SW480 (cell line): ENCODE measurements around the gene PTBP3.
"Not testable (repeated sequence)": the region's sequence is repeated elsewhere in the genome, so short reads cannot be mapped to it uniquely, and the experiment has no call there.

ENCODE experiments used
- DNase-seq: peaks from one replicate; pipeline ENCODE4 v3.0.0-alpha.2; 2016; ENCODE audit warnings: low spot score

Gene PTBP3

GRCh38 chr9:112268413-112268812 lies 65.0 kb downstream of the PTBP3 start:
- no peak for DNase-seq

DNA sequence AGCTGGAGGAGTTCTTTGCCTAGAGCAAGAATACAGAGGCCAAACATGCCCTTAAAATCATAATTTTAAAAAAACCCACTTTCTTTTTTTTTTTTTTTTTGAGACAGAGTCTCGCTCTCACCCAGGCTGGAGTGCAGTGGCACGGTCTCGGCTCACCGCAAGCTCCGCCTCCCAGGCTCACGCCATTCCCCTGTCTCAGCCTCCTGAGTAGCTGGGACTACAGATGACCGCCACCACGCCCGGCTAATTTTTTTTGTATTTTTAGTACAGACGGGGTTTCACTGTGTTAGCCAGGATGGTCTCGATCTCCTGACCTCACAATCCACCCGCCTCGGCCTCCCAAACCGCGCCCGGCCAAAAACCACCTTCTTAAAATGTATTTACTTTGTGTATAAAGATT lies 66.3 kb downstream of the PTBP3 start:
- DNase-seq: not testable (repeated sequence)

DNA sequence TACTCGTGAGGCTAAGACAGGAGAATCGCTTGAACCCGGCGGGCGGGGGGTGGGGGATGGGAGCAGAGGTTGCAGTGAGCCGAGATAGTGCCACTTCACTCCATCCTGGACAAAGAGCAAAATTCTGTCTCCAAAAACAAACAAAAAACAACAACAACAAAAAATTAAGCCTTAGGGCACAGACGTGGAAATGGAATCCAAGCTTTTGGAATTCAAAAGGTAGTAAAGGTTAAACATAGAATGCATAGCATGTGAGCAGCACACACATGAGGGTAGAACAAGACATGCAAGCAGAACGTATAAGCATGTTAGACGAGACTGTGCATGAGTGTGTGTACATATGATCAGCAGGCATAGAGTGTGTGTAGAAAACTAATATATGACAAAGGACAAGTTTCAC lies 68.0 kb downstream of the PTBP3 start:
- DNase-seq: no peak

GRCh38 chr9:112262577-112262976 lies 70.8 kb downstream of the PTBP3 start:
- DNase-seq: no peak

DNA sequence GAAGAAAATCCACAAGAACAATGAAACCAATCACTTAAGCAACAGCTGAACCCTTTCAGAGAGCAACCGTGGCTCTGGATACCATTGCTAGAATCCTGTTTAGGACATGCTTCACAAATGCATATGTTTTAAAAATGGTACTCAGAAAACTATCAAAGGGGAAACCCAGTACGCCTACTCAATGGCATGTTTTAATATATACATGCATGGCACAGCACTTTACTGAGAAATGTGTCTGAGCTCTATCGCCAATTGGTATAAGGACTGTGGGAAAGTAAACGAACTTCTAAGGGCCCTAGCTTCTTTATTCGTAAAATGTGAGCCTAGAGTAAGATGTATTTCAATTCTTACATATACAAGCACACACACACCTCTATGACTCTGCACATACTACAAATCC lies 72.3 kb downstream of the PTBP3 start:
- no peak for DNase-seq

GRCh38 chr9:112258106-112258505 lies 75.3 kb downstream of the PTBP3 start:
- DNase-seq: no peak

GRCh38 chr9:112252194-112252593 lies 81.2 kb downstream of the PTBP3 start:
- DNase-seq: no peak

GRCh38 chr9:112249277-112249676 lies 84.1 kb downstream of the PTBP3 start:
- no peak for DNase-seq

DNA sequence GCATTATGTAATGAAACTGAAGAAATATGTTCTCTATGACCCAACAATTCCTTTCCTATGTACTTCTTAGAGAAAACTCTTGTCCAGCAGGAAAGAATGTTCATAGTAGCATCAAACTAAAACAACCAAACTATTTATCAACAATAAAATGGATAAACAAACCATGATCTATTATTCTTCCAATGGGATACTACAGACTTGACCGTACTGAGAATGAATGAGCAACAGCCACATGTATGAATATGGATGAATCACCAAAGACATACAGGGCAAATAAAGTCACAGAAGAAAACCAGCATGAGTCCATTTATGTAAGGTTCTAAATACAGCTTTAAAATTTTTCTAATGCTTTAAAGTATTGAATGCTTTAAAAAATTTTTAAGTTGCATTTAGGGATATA lies 84.7 kb downstream of the PTBP3 start:
- no peak for DNase-seq

DNA sequence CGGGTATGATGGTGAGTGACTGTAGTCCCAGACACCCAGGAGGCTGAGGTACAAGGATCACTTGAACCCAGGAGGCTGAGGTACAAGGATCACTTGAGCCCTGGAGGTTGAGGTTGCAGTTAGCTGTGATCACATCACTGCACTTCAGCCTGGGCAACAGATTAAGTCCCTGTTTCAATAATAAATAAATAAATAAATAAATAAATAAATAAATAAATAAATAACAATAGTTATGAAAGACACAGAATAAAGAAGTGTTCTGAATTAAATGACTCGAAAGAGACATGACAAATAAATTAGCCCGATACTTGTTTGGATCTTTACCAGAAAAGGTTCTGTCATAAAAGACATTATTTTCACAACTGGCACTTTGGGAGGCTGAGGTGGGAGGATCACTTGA lies 86.3 kb downstream of the PTBP3 start:
- no peak for DNase-seq

DNA sequence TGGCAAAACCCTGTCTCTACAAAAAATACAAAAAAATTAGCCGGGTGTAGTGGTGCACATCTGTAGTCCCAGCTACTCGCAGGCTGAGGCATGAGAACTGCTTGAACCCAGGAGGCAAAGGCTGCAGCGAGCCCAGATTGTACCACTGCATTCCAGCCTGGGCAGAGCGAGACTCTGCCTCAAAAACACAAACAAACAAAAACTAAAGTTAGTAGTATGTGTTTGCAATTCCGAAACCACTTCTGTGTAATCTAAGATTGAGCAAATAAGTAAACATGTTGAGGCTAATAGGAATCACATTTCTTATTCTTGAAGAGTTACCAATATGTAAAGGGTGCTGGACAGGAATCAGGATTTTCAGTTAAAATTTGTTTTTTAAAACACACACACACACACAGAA lies 88.3 kb downstream of the PTBP3 start:
- DNase-seq: no peak

- DNase-seq: no peak
Measured at GRCh38 chr9:112242147-112242804, 91.1 kb downstream of the PTBP3 start.

- DNase-seq: no peak
Measured at GRCh38 chr9:112241491-112241890, 91.9 kb downstream of the PTBP3 start.

- no peak for DNase-seq
Measured at GRCh38 chr9:112239708-112240107, 93.7 kb downstream of the PTBP3 start.

- DNase-seq: no peak
Measured at GRCh38 chr9:112239284-112239683, 94.1 kb downstream of the PTBP3 start.

- DNase-seq: no peak
Measured at GRCh38 chr9:112234779-112235178, 98.6 kb downstream of the PTBP3 start.

DNA sequence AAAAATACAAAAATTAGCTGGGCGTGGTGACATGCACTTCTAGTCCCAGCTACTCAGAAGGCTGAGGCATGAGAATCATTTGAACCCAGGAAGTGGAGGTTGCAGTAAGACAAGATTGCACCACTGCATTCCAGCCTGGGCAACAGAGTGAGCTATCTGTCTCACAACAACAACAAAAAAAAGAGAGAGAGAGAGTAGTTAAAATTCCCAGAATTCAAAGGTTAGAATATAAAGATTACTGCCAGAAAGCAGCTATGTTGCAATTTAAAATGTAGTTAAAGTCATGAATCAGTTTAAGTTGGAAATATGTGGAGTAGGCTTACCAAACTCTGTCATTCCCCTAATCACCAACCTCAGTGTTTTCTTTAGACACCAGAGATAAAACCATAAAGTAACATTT lies 99.7 kb downstream of the PTBP3 start:
- no peak for DNase-seq

DNA sequence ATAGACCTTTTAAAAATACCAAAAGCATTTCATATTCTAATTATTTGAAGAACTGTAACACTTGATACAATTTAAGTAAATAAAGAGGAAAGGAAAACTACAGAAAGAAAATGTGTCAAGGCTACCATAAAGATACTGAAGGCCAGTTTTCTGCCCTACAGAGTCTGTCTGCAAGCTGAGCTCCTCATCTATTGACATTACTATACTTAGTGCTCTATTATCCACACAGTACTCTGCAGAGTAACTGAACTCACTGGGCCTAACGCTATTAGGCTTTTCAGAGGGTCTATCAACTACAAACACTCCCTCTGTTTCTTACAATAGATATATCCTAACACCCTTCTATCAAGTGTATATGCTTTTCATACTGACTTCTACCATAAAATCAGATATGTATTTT lies 101.2 kb downstream of the PTBP3 start:
- DNase-seq: no peak

DNA sequence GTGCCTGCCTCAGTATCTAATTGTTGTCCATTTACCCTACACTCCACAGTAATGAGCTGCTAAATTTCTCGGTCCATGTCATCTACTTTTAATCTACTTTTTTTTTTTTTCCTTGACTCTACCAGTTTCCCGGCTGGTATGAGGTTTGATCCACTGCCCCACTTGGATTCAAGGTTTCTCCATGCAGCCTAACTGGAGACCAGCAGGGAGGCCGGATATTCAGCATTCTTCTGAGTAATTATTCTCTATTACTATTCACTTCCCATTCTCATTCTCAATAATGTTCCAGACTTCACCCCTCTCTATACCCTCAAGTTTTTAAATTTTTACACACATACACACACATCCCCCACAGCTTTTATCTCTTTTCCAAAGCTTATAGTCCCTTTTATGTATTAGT lies 107.3 kb downstream of the PTBP3 start:
- no peak for DNase-seq

GRCh38 chr9:112224401-112225289 lies 108.8 kb downstream of the PTBP3 start:
- DNase-seq: no peak

DNA sequence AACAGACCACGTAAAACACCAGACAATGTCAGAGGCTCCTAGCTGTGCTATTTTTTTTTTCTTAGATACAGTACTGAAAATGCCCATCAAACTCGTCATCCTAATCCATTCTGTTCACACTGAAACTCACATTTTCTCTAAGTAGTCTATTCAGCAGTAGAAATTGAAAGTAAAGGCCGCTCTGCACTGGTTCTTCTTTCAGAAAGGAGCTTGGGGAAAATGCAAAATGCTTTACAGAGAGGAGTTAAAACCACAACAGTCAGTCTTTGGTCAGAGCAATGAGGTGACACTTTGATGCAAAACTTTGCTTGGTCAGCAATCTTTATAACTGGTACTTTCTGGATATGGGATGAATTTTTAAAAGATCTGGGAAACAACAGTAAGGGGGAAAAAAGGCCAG lies 114.5 kb downstream of the PTBP3 start:
- DNase-seq: no peak

DNA sequence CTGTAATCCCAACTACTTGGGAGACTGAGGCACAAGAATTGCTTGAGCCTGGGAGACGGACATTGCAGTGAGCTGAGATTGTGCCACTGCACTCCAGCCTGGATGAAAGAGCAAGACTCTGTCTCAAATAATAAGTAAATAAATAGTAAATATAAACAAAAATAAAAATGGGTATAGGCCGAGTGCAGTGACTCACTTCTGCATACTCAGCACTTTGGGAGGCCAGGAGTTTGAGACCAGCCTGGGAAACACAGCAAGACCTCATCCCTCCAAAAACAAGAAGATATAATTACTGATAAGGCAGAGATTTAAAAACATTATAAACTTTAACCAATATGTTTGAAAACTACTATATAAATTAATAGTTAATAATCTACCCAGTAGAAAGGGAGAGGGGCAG lies 120.5 kb downstream of the PTBP3 start:
- DNase-seq: no peak

- DNase-seq: no peak
Measured at GRCh38 chr9:112207451-112207850, 126.0 kb downstream of the PTBP3 start.

DNA sequence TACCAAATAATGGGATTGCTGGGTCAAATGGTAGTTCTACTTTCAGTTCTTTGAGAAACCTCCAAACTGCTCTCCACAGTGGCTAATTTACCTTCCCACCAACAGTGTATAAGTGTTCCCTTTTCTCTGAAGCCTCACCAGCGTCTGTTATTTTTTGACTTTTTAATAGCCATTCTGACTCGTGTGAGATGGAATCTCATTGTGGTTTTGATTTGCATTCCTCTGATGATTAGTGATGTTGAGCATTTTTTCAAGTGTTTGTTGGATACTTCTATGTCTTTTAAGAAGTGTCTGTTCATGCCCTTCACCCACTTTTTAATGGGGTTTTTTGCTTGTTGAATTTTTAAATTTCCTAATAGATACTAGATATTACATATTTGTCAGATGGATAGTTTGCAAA lies 129.9 kb downstream of the PTBP3 start:
- no peak for DNase-seq
